Liver (tissue), 9 donors: ENCODE results near the gene STKLD1. TPM values are rescaled to one million over a fixed set of nuclear protein-coding genes. Genes with fewer than 3 reads are reported as not detected.
"Not testable (repeated sequence)": the region's sequence is repeated elsewhere in the genome, so short reads cannot be mapped to it uniquely, and the experiment has no call there.

ENCODE experiments used
- DNase-seq: peaks from one replicate; pipeline ENCODE4 v3.0.0-alpha.2; 2017; ENCODE audit warnings: low spot score
- H3K27ac ChIP-seq, 2 donors: one replicate each; pipeline ENCODE4 v1.7.0; 2013; ENCODE audit warnings: inconsistent platforms in 2 of 2, low read length in 2 of 2, control low read depth in 1 of 2, low read depth in 1 of 2, mild to moderate bottlenecking in 1 of 2
- H3K27me3 ChIP-seq, 4 donors: one replicate each; pipeline versions ENCODE4 v1.6.1 to v1.7.0; 2013; ENCODE audit warnings: low read length in 3 of 4, inconsistent platforms in 1 of 4, mild to moderate bottlenecking in 1 of 4, moderate library complexity in 1 of 4; ENCODE audit not compliant: control insufficient read depth in 4 of 4, insufficient read depth in 4 of 4
- H3K36me3 ChIP-seq, 4 donors: one replicate each; pipeline versions ENCODE4 v1.6.1 to v1.7.0; 2013; ENCODE audit warnings: low read length in 3 of 4, mild to moderate bottlenecking in 3 of 4, low read depth in 1 of 4, moderate library complexity in 1 of 4; ENCODE audit not compliant: control insufficient read depth in 4 of 4, insufficient read depth in 3 of 4
- H3K4me1 ChIP-seq, 4 donors: one replicate each; pipeline versions ENCODE4 v1.6.1 to v1.7.0; 2013; ENCODE audit warnings: low read length in 3 of 4, mild to moderate bottlenecking in 3 of 4, moderate library complexity in 1 of 4; ENCODE audit not compliant: control insufficient read depth in 4 of 4, insufficient read depth in 4 of 4
- H3K4me3 ChIP-seq, 3 donors: one replicate each; pipeline versions ENCODE4 v1.6.1 to v1.7.0; 2013; ENCODE audit warnings: low read length in 3 of 3, control low read depth in 1 of 3, low read depth in 1 of 3, mild to moderate bottlenecking in 1 of 3
- H3K9ac ChIP-seq, 2 donors: one replicate each; pipeline ENCODE4 v1.7.0; 2013; ENCODE audit warnings: low read length in 2 of 2, mild to moderate bottlenecking in 2 of 2, moderate library complexity in 2 of 2, control low read depth in 1 of 2, low read depth in 1 of 2
- H3K9me3 ChIP-seq, 4 donors: one replicate each; pipeline versions ENCODE4 v1.6.1 to v1.7.0; 2013; ENCODE audit warnings: low read length in 3 of 4; ENCODE audit not compliant: control insufficient read depth in 4 of 4
- FOXA1 ChIP-seq: IDR thresholded peaks from 2 replicates; pipeline ENCODE4 v1.6.1; 2016; ENCODE audit warnings: antibody characterized with exemption
- GABPA ChIP-seq, 2 donors: IDR thresholded peaks in 1 of 2; conservative IDR thresholded peaks in 1 of 2; 2 replicates each; pipeline ENCODE4 v1.6.1; 2016; ENCODE audit warnings: antibody characterized with exemption in 2 of 2, mild to moderate bottlenecking in 1 of 2, moderate library complexity in 1 of 2
- HNF4A ChIP-seq, 2 donors: conservative IDR thresholded peaks; 2 replicates each; pipeline ENCODE4 v1.6.1; 2016; ENCODE audit warnings: antibody characterized with exemption in 2 of 2, mild to moderate bottlenecking in 2 of 2
- HNF4G ChIP-seq: IDR thresholded peaks from 2 replicates; pipeline ENCODE4 v1.6.1; 2016; ENCODE audit warnings: antibody characterized with exemption
- JUND ChIP-seq, 2 donors: IDR thresholded peaks; 2 replicates each; pipeline ENCODE4 v1.6.1; 2016; ENCODE audit warnings: antibody characterized with exemption in 2 of 2
- NR2F2 ChIP-seq: IDR thresholded peaks from 2 replicates; pipeline ENCODE4 v1.6.1; 2016; ENCODE audit warnings: antibody characterized with exemption
- RAD21 ChIP-seq, 2 donors: IDR thresholded peaks; 2 replicates each; pipeline ENCODE4 v1.6.1; 2016; ENCODE audit warnings: antibody characterized with exemption in 2 of 2, mild to moderate bottlenecking in 2 of 2
- SP1 ChIP-seq: IDR thresholded peaks from 2 replicates; pipeline ENCODE4 v1.6.1; 2018; ENCODE audit warnings: antibody characterized with exemption, mild to moderate bottlenecking
- WGBS: extraction: QIAGEN DNeasy Blood & Tissue Kit; methylation state at CpG from one replicate; pipeline ENCODE4 v1.1.7; 2013; 5-methylcytosine and 5-hydroxymethylcytosine counted together
- polyA plus RNA-seq, 2 donors: library from polyadenylated mRNA; stranded (reverse) in 1 of 2; unstranded in 1 of 2; fragments of 200-250 nt in 1 of 2; fragments of >200 nt in 1 of 2; fragmentation: Nextera tagmentation in 1 of 2; extraction: Ambion mirVana in 1 of 2; gene quantifications; one replicate each; pipeline versions ENCODE4 v1.2.1 to v1.2.3, GENCODE V29; 2013 to 2015
- total RNA-seq, 2 donors: library from RNA; depleted of rRNA; stranded (reverse); fragments of >200 nt; gene quantifications; one replicate each; pipeline ENCODE4 v1.2.3, GENCODE V29; 2014
- TF ChIP-seq, protein P1 (sequence below): fragments of 150-350 bp; IDR thresholded peaks from 2 replicates; pipeline ENCODE4 v1.5.1; 2017; ENCODE audit warnings: improper control_type of control experiment, low read depth, low read length; ENCODE audit not compliant: missing input control
- TF ChIP-seq, protein P2 (sequence below): IDR thresholded peaks from 2 replicates; pipeline ENCODE4 v1.6.1; 2016; ENCODE audit warnings: antibody characterized with exemption
- TF ChIP-seq, protein P3 (sequence below): IDR thresholded peaks from 2 replicates; pipeline ENCODE4 v1.6.1; 2016; ENCODE audit warnings: antibody characterized with exemption
- TF ChIP-seq, protein P4 (sequence below): IDR thresholded peaks from 2 replicates; pipeline ENCODE4 v1.6.1; 2016; ENCODE audit warnings: antibody characterized with exemption
- donor health status: healthy.
- donor health status: healthy.
- donor health status: healthy.
- donor health status: healthy.
- donor health status: healthy.

STKLD1 gene
- total and polyA plus RNA-seq, 4 donors = 0.25 to 0.85 (median 0.33) TPM

DNA sequence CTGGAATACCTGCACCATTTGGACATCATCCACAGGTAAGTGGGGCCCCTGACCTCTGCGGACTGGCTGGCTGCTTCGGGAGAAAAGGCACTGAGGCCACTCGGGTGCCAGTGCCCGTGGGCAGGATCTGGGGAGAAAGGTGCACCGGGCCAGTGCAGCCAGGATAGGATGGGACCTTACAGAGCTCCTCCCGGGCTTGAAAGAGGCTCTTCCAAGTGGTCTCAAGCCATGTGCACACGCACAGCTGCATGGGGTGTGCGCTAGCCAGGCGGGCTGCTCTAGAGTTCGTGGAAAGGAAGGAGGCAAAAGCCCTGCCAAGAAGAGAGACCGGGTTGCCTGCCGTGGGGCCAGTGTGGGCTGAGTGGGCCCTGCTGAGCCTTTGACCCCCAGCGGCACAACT lies 13.4 kb downstream of the STKLD1 start:
- H3K36me3 ChIP-seq = no peaks in the 10 kb centered on the region
- 90% methylated on average over 13 of the region's 13 CpGs for WGBS
- H3K9ac ChIP-seq = no peak overlapping the region
- H3K9me3 ChIP-seq = no peaks in the 10 kb centered on the region
- no peaks in the 10 kb centered on the region for H3K27me3 ChIP-seq
- no peak for DNase-seq
- H3K4me3 ChIP-seq = no peak overlapping the region
- TF ChIP-seq, protein P1, sequence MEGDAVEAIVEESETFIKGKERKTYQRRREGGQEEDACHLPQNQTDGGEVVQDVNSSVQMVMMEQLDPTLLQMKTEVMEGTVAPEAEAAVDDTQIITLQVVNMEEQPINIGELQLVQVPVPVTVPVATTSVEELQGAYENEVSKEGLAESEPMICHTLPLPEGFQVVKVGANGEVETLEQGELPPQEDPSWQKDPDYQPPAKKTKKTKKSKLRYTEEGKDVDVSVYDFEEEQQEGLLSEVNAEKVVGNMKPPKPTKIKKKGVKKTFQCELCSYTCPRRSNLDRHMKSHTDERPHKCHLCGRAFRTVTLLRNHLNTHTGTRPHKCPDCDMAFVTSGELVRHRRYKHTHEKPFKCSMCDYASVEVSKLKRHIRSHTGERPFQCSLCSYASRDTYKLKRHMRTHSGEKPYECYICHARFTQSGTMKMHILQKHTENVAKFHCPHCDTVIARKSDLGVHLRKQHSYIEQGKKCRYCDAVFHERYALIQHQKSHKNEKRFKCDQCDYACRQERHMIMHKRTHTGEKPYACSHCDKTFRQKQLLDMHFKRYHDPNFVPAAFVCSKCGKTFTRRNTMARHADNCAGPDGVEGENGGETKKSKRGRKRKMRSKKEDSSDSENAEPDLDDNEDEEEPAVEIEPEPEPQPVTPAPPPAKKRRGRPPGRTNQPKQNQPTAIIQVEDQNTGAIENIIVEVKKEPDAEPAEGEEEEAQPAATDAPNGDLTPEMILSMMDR = no peak
- no peak for TF ChIP-seq FOXA1
- no peaks in the 10 kb centered on the region for H3K4me1 ChIP-seq
- H3K27ac ChIP-seq = no peak overlapping the region

DNA sequence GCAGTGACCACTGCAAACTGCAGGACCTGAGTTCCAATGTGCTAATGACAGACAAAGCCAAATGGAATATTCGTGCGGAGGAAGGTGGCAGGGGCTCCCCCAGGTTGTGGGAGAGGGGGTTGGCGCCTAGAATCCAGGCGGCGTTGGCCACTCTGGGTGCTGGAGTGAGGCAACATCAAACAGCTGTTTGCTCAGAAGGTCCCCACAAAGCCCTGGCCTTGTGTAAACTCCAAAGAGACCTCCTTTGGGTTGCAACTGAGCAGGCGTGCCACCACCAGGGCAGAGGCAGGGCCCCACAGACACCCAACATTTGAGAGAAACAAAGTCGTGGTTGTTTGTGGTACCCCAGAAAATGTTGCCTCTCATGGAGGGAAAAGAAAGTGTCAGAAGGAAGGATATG lies 14.5 kb downstream of the STKLD1 start:
- TF ChIP-seq RAD21 (IDR thresholded peaks at IDR 0.05) = no peak
- no peak for TF ChIP-seq NR2F2
- TF ChIP-seq HNF4G = no peak
- TF ChIP-seq GABPA (IDR thresholded peaks at IDR 0.05 in 1 of 2, conservative IDR thresholded peaks at IDR 0.05 in 1 of 2) = no peak
- TF ChIP-seq, protein P2, sequence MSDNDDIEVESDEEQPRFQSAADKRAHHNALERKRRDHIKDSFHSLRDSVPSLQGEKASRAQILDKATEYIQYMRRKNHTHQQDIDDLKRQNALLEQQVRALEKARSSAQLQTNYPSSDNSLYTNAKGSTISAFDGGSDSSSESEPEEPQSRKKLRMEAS = no peak
- DNase-seq = no peak
- Histone ChIP-seq H3K27ac (no peak overlapping the region), H3K27me3 (no peaks in the 10 kb centered on the region), H3K9ac (no peak overlapping the region), H3K4me1 (no peaks in the 10 kb centered on the region), H3K4me3 (no peak overlapping the region), H3K36me3 (no peaks in the 10 kb centered on the region), H3K9me3 (no peaks in the 10 kb centered on the region)
- WGBS = 80% methylated on average over 7 of the region's 7 CpGs

DNA sequence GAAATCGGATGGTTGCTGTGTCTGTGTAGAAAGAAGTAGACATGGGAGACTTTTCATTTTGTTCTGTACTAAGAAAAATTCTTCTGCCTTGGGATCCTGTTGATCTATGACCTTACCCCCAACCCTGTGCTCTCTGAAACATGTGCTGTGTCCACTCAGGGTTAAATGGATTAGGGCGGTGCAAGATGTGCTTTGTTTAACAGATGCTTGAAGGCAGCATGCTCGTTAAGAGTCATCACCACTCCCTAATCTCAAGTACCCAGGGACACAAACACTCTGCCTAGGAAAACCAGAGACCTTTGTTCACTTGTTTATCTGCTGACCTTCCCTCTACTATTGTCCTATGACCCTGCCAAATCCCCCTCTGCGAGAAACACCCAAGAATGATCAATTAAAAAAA lies 15.3 kb downstream of the STKLD1 start:
- not testable (repeated sequence) for H3K9ac ChIP-seq, H3K27ac ChIP-seq, H3K4me1 ChIP-seq, H3K9me3 ChIP-seq, H3K27me3 ChIP-seq, H3K36me3 ChIP-seq, DNase-seq, H3K4me3 ChIP-seq
- WGBS = 28% methylated on average over 3 of the region's 4 CpGs

DNA sequence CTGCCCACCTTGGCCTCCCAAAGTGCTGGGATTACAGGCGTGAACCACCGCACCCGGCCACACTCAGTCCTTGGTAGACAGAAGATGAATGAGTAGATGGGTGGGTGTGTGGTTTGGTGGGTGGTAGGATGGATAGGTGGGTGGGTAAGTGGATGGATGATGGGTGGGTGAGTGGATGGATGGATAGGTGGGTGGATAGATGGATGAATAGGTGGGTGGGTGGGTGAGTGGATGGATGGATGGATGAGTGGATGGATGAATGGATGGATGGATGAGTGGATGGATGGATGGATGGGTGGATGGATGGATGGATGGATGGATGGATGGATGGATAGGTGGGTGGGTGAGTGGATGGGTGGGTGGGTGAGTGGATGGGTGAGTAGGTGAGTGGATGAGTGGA lies 16.1 kb downstream of the STKLD1 start:
- DNase-seq, H3K27me3 ChIP-seq: not testable (repeated sequence)
- 94% methylated on average over 3 of the region's 3 CpGs for WGBS

DNA sequence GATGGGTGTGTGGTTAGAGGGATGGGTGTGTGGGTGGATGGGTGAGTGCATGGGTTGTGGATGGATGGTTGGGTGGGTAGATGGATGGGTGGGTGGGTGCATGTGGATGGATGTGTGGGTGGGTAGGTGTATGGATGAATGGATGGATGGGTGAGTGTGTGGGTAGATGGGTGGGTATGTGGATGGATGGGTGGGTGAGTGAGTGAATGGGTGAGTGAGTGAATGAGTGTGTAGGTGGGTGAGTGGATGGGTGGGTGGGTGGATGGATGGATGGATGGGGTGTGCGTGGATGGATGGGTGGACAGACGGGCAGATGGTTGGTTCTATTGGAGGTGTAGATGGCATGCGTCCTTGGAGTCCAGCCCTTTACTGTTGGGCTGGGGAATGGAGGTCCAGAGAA lies 17.2 kb downstream of the STKLD1 start:
- Histone ChIP-seq H3K4me3 (no peak overlapping the region), H3K9ac (no peak overlapping the region), H3K27me3 (peaks cover 0 to 7% (median 0%) of the 10 kb centered on the region in 4 donors), H3K4me1 (no peaks in the 10 kb centered on the region), H3K27ac (no peak overlapping the region), H3K9me3 (no peaks in the 10 kb centered on the region), H3K36me3 (no peaks in the 10 kb centered on the region)
- 93% methylated on average over 3 of the region's 3 CpGs for WGBS
- no peak for DNase-seq
- no peak for TF ChIP-seq JUND (IDR thresholded peaks at IDR 0.05)
- no peak for TF ChIP-seq GABPA (IDR thresholded peaks at IDR 0.05 in 1 of 2, conservative IDR thresholded peaks at IDR 0.05 in 1 of 2)
- TF ChIP-seq HNF4A (conservative IDR thresholded peaks at IDR 0.05) = no peak
- TF ChIP-seq, protein P2 = no peak
- TF ChIP-seq, protein P3, sequence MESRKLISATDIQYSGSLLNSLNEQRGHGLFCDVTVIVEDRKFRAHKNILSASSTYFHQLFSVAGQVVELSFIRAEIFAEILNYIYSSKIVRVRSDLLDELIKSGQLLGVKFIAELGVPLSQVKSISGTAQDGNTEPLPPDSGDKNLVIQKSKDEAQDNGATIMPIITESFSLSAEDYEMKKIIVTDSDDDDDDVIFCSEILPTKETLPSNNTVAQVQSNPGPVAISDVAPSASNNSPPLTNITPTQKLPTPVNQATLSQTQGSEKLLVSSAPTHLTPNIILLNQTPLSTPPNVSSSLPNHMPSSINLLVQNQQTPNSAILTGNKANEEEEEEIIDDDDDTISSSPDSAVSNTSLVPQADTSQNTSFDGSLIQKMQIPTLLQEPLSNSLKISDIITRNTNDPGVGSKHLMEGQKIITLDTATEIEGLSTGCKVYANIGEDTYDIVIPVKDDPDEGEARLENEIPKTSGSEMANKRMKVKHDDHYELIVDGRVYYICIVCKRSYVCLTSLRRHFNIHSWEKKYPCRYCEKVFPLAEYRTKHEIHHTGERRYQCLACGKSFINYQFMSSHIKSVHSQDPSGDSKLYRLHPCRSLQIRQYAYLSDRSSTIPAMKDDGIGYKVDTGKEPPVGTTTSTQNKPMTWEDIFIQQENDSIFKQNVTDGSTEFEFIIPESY = no peak
- TF ChIP-seq SP1 = no peak
- TF ChIP-seq, protein P4, sequence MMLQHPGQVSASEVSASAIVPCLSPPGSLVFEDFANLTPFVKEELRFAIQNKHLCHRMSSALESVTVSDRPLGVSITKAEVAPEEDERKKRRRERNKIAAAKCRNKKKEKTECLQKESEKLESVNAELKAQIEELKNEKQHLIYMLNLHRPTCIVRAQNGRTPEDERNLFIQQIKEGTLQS = no peak
- TF ChIP-seq FOXA1 = no peak
- TF ChIP-seq RAD21 (IDR thresholded peaks at IDR 0.05) = no peak
- TF ChIP-seq, protein P1 = no peak

More for the DNA sequence above, 16.1 kb downstream of the STKLD1 start:
- not testable (repeated sequence) for H3K9ac ChIP-seq, H3K4me1 ChIP-seq, H3K4me3 ChIP-seq, H3K9me3 ChIP-seq, H3K27ac ChIP-seq, H3K36me3 ChIP-seq
